AG04450 (cell line): ENCODE data around the gene PTPRD. TPM values are rescaled to one million over a fixed set of nuclear protein-coding genes. Genes with fewer than 3 reads are reported as not detected.
A peak's percentile ranks its signal among the peaks of the same experiment; 100 is the strongest.

Experiments used
- CTCF ChIA-PET: fragments of 300-600, 350-600 bp; formaldehyde crosslinking; extraction: SDS; loops from one replicate; lab custom pipeline; 2022; ENCODE audit warnings: antibody characterized with exemption, inconsistent platforms; lab: Charles Lee
- POLR2A ChIA-PET: fragments of 350-600 bp; formaldehyde crosslinking; extraction: SDS; loops from one replicate; lab custom pipeline; 2021; ENCODE audit warnings: antibody characterized with exemption, inconsistent platforms; lab: Yijun Ruan, JAX
- DNase-seq: peaks from one replicate; pipeline ENCODE4 v3.0.0-alpha.2; 2011; ENCODE audit warnings: low read depth, low spot score
- H3K27ac ChIP-seq: one replicate; pipeline ENCODE4 v1.5.1; 2012; ENCODE audit warnings: low read depth, low read length, control low read depth
- H3K27me3 ChIP-seq: one replicate; pipeline ENCODE4 v1.6.0; 2012; ENCODE audit warnings: low read length; ENCODE audit not compliant: control insufficient read depth, insufficient read depth
- H3K4me3 ChIP-seq: 2 replicates; pipeline ENCODE4 v1.5.1; 2011; ENCODE audit warnings: mild to moderate bottlenecking, low read depth, low read length, control low read depth
- H3K9me3 ChIP-seq: 2 replicates; pipeline ENCODE4 v1.5.1; 2012; ENCODE audit warnings: low read length; ENCODE audit not compliant: control insufficient read depth, insufficient read depth
- CTCF ChIP-seq: IDR thresholded peaks from 2 replicates; pipeline ENCODE4 v1.5.1; 2011; ENCODE audit warnings: low read depth, low read length, control low read depth, inconsistent platforms
- polyA plus RNA-seq: library from polyadenylated mRNA; depleted of rRNA; stranded (reverse); fragments of >200 nt; gene quantifications from 2 replicates; pipeline ENCODE4 v1.2.3, GENCODE V29; 2011

Gene PTPRD
- polyA plus RNA-seq, 1 experiment, result 0.19 TPM

- ChIA-PET POLR2A (no interaction called here), CTCF (no interaction called here)
- H3K9me3 ChIP-seq, result no peaks in the 10 kb centered on the region
- no peaks in the 10 kb centered on the region for H3K27me3 ChIP-seq
- H3K4me3 ChIP-seq, result no peak overlapping the region
- DNase-seq, result no peak
- no peak overlapping the region for H3K27ac ChIP-seq
- no peak for TF ChIP-seq CTCF
Observed at GRCh38 chr9:10331157-10331556, 281.6 kb downstream of the PTPRD start.

GRCh38 chr9:10282084-10282483 is 330.7 kb downstream of the PTPRD start:
- H3K27me3 ChIP-seq, result no peaks in the 10 kb centered on the region
- no peak for TF ChIP-seq CTCF
- no peak for DNase-seq
- ChIA-PET CTCF (interaction anchor here (0.7 to 1.2 kb wide), 2 partner anchors 13 to 249 kb away, joined by 3 to 4 read pairs; no protein-coding TSS in a partner anchor), POLR2A (interaction anchor here (0.6 kb wide), 1 partner anchor 1243 kb away, joined by 4 read pairs; no protein-coding TSS in a partner anchor)
- no peak overlapping the region for H3K27ac ChIP-seq
- no peaks in the 10 kb centered on the region for H3K9me3 ChIP-seq
- no peak overlapping the region for H3K4me3 ChIP-seq

GRCh38 chr9:10274988-10275387 is 337.8 kb downstream of the PTPRD start:
- Histone ChIP-seq H3K27ac (no peak overlapping the region), H3K4me3 (no peak overlapping the region), H3K9me3 (no peaks in the 10 kb centered on the region), H3K27me3 (no peaks in the 10 kb centered on the region)
- ChIA-PET POLR2A (no interaction called here), CTCF (interaction anchor here (1.2 to 1.6 kb wide), 3 partner anchors 42 to 229 kb away, joined by 5 to 8 read pairs (median 7); no protein-coding TSS in a partner anchor)
- 0 out of 2 replicates have a peak, but pooled peaks have one; percentile 21 for TF ChIP-seq CTCF
- DNase-seq, result no peak

GRCh38 chr9:10274175-10274574 is 338.6 kb downstream of the PTPRD start:
- ChIA-PET POLR2A (no interaction called here), CTCF (interaction anchor here (1.0 to 1.6 kb wide), 4 partner anchors 41 to 228 kb away, joined by 3 to 8 read pairs (median 6); no protein-coding TSS in a partner anchor)
- Histone ChIP-seq H3K9me3 (no peaks in the 10 kb centered on the region), H3K4me3 (no peak overlapping the region), H3K27me3 (no peaks in the 10 kb centered on the region), H3K27ac (no peak overlapping the region)
- no peak for DNase-seq
- TF ChIP-seq CTCF, result no peak

GRCh38 chr9:10272830-10273229 is 340.0 kb downstream of the PTPRD start:
- POLR2A ChIA-PET, result no interaction called here

More at GRCh38 chr9:10272830-10273229, 340.0 kb downstream of the PTPRD start:
- Histone ChIP-seq H3K4me3 (no peak overlapping the region), H3K27me3 (no peaks in the 10 kb centered on the region), H3K9me3 (no peaks in the 10 kb centered on the region), H3K27ac (no peak overlapping the region)
- CTCF ChIA-PET, result interaction anchor here (0.8 to 1.0 kb wide), 2 partner anchors 40 to 213 kb away, joined by 3 to 4 read pairs; no protein-coding TSS in a partner anchor
- DNase-seq, result no peak
- TF ChIP-seq CTCF, result no peak
